Measurements from ENCODE around the gene CST3.
"Not testable (repeated sequence)": the region's sequence is repeated elsewhere in the genome, so short reads cannot be mapped to it uniquely, and the experiment has no call there.

The CST3 gene

GRCh38 chr20:23668477-23668951 lies 30.8 kb upstream of the CST3 start:
- peak; percentile 65 for TF ChIP-seq CTCF (IDR thresholded peaks at IDR 0.05; ENCODE audit: extremely low read depth, missing control alignments)
- DNase-seq (ENCODE audit: low spot score), result peak; percentile 70

- TF ChIP-seq CTCF (IDR thresholded peaks at IDR 0.05; ENCODE audit: extremely low read depth, missing control alignments), result no peak
- no peak for DNase-seq (ENCODE audit: low spot score)
Observed at GRCh38 chr20:23667666-23668065, 29.9 kb upstream of the CST3 start.

- DNase-seq (ENCODE audit: low spot score), result no peak
- no peak for TF ChIP-seq CTCF (IDR thresholded peaks at IDR 0.05; ENCODE audit: extremely low read depth, missing control alignments)
Observed at GRCh38 chr20:23666698-23667097, 28.9 kb upstream of the CST3 start.

- no peak for DNase-seq (ENCODE audit: low spot score)
- TF ChIP-seq CTCF (IDR thresholded peaks at IDR 0.05; ENCODE audit: extremely low read depth, missing control alignments), result no peak
Observed at GRCh38 chr20:23666189-23666588, 28.4 kb upstream of the CST3 start.

- TF ChIP-seq CTCF (IDR thresholded peaks at IDR 0.05; ENCODE audit: extremely low read depth, missing control alignments), result no peak
- no peak for DNase-seq (ENCODE audit: low spot score)
Observed at GRCh38 chr20:23664954-23665353, 27.2 kb upstream of the CST3 start.

- not testable (repeated sequence) for DNase-seq (ENCODE audit: low spot score)
Observed at GRCh38 chr20:23664046-23664445, 26.3 kb upstream of the CST3 start.

GRCh38 chr20:23663180-23663579 lies 25.4 kb upstream of the CST3 start:
- no peak for TF ChIP-seq CTCF (IDR thresholded peaks at IDR 0.05; ENCODE audit: extremely low read depth, missing control alignments)
- DNase-seq (ENCODE audit: low spot score), result no peak

- DNase-seq (ENCODE audit: low spot score), result no peak
- TF ChIP-seq CTCF (IDR thresholded peaks at IDR 0.05; ENCODE audit: extremely low read depth, missing control alignments), result no peak
Observed at GRCh38 chr20:23662276-23662870, 24.6 kb upstream of the CST3 start.
